Activated CD4-positive, alpha-beta memory T cell treated with anti-CD3 and anti-CD28 coated beads for 36 hours (primary cell): ENCODE measurements around the gene NOMO2. TPM values are rescaled to one million over a fixed set of nuclear protein-coding genes. Genes with fewer than 3 reads are reported as not detected.
"Not testable (repeated sequence)": the region's sequence is repeated elsewhere in the genome, so short reads cannot be mapped to it uniquely, and the experiment has no call there.

Experiments
- CTCF ChIA-PET: fragments of 350-600 bp; sonication (Branson Sonifier 250); formaldehyde crosslinking; loops from one replicate; lab custom pipeline; 2021; ENCODE audit warnings: antibody characterized with exemption, inconsistent platforms; lab: Charles Lee
- POLR2A ChIA-PET: fragments of 350-600 bp; sonication (Branson Sonifier 250); formaldehyde crosslinking; loops from one replicate; lab custom pipeline; 2021; ENCODE audit warnings: antibody characterized with exemption; lab: Charles Lee
- DNase-seq: peaks from one replicate; pipeline ENCODE4 v3.0.0-alpha.2; 2020
- H3K27ac Mint-ChIP-seq: one replicate; pipeline ENCODE4 v1.8.0; 2021; ENCODE audit warnings: mixed read lengths
- H3K27me3 Mint-ChIP-seq: one replicate; pipeline ENCODE4 v1.8.0; 2021; ENCODE audit warnings: mixed read lengths
- H3K36me3 Mint-ChIP-seq: one replicate; pipeline ENCODE4 v1.8.0; 2021; ENCODE audit warnings: mixed read lengths
- H3K4me1 Mint-ChIP-seq: one replicate; pipeline ENCODE4 v1.8.0; 2021; ENCODE audit warnings: low read depth, mixed read lengths
- H3K4me3 Mint-ChIP-seq: one replicate; pipeline ENCODE4 v1.8.0; 2021; ENCODE audit warnings: mild to moderate bottlenecking, mixed read lengths
- H3K9me3 Mint-ChIP-seq: one replicate; pipeline ENCODE4 v1.8.0; 2021; ENCODE audit warnings: mixed read lengths
- intact Hi-C: fragments of 100-400 bp; cut with micrococcal nuclease; formaldehyde crosslinking; loops from one replicate; pipeline ENCODE4 v1.15.1; 2023
- total RNA-seq, 2 experiments: library from RNA; stranded (reverse); gene quantifications; one replicate each; pipeline ENCODE4 v1.2.3, GENCODE V29; 2021

NOMO2 gene
- total RNA-seq, 2 experiments from 2014 or later: 84.8 to 95.5 TPM

GRCh38 chr16:18571307-18571850, 9.5 kb upstream of the NOMO2 start:
- POLR2A ChIA-PET, H3K4me1 Mint-ChIP-seq, H3K4me3 Mint-ChIP-seq, DNase-seq, H3K9me3 Mint-ChIP-seq, H3K36me3 Mint-ChIP-seq, H3K27me3 Mint-ChIP-seq, intact Hi-C loops, H3K27ac Mint-ChIP-seq, CTCF ChIA-PET: not testable (repeated sequence)

DNA sequence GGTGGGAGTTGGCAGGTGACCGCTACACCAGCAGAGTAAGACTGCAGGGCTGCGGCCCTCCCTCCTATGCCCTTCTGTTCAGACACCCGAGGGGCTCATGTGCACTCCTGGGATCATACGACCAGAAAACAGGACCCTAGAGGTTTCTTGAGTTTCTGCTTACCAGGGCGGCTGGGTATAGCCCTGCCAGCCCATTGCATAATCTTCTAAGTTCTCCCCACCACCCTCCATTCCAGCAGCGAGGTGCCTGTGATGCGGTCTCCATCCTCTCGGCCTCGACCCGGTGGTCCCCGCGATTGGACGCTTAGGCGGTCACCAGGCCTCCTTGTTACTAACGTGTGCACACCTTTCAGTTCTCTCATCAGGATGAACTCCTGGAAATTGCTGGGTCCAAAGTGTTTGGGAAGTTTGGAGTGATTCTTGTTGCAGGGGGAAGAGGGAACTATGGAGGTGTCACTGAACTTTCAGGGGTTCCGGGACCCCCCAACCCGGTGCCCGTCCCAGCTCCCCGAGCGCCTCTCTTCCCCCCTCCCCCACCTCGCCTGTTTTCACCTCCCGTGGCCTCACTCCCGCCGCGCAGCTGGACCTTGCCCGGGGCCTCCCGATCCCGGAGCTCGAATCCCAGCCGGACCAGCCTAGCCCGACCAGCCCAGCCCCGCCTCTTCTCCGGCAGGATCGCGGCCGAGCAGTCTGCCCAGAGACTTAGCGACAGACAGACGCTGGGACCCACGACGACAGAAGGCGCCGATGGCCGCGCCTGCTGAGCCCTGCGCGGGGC, 8.8 kb upstream of the NOMO2 start:
- DNase-seq, H3K27ac Mint-ChIP-seq, H3K27me3 Mint-ChIP-seq, H3K9me3 Mint-ChIP-seq, CTCF ChIA-PET, intact Hi-C loops, POLR2A ChIA-PET, H3K36me3 Mint-ChIP-seq, H3K4me3 Mint-ChIP-seq, H3K4me1 Mint-ChIP-seq: not testable (repeated sequence)

- POLR2A ChIA-PET, H3K27me3 Mint-ChIP-seq, H3K36me3 Mint-ChIP-seq, CTCF ChIA-PET, intact Hi-C loops, H3K9me3 Mint-ChIP-seq: not testable (repeated sequence)
- peak overlapping the region; percentile 73 for H3K4me3 Mint-ChIP-seq
- DNase-seq: peak; percentile 33
- peaks cover 16% of the 10 kb centered on the region for H3K4me1 Mint-ChIP-seq
- peak overlapping the region; percentile 62 for H3K27ac Mint-ChIP-seq
Observed at GRCh38 chr16:18560416-18561220, 1.3 kb downstream of the NOMO2 start.

DNA sequence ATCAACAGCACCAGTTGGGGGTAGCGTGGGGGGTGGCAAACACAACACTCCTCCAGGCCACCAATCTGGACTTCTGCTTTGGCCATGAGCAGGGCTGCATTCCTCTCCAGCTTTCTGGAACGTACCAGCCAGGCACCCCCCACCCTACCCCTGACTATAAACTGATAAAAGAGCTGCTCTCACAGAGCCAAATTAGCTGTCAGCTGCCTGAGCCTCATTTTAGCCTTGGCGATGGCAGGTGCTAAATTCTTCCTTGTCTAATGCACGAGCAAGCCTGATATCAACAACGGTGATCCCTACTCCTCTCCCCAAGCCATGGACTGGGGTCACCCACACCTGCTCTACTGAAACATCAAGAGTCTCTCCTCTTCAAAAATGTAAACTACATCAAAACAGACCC, 8.2 kb downstream of the NOMO2 start:
- CTCF ChIA-PET, H3K27ac Mint-ChIP-seq, intact Hi-C loops, H3K4me3 Mint-ChIP-seq, H3K9me3 Mint-ChIP-seq, DNase-seq, POLR2A ChIA-PET, H3K27me3 Mint-ChIP-seq, H3K4me1 Mint-ChIP-seq, H3K36me3 Mint-ChIP-seq: not testable (repeated sequence)

DNA sequence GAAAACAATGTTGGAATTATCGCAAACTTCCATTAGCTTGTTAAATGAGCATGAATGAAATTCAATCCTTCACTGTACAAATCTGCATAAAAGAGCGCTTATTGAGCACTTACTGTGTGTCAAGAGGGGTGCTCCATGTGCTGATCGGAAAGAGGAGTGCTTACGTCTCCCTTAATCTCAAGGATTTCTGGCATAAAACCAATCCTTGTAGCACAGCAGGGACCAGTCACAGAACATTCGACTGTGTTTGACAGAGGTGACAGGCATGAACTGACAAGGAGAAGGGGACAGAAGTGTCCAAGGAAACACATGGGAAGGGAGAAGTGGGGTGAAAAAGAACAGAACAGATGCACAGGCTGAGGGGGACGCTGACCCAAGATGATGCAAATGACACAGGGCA, 14.5 kb downstream of the NOMO2 start:
- H3K4me1 Mint-ChIP-seq, H3K36me3 Mint-ChIP-seq, H3K4me3 Mint-ChIP-seq, POLR2A ChIA-PET, H3K27ac Mint-ChIP-seq, H3K9me3 Mint-ChIP-seq, CTCF ChIA-PET, intact Hi-C loops, H3K27me3 Mint-ChIP-seq, DNase-seq: not testable (repeated sequence)

GRCh38 chr16:18546853-18547252, 15.0 kb downstream of the NOMO2 start:
- DNase-seq, H3K27ac Mint-ChIP-seq, H3K4me3 Mint-ChIP-seq, CTCF ChIA-PET, H3K4me1 Mint-ChIP-seq, POLR2A ChIA-PET, H3K36me3 Mint-ChIP-seq, H3K9me3 Mint-ChIP-seq, H3K27me3 Mint-ChIP-seq, intact Hi-C loops: not testable (repeated sequence)

- H3K4me3 Mint-ChIP-seq, intact Hi-C loops: not testable (repeated sequence)
Observed at GRCh38 chr16:18544232-18545081, 17.4 kb downstream of the NOMO2 start.

DNA sequence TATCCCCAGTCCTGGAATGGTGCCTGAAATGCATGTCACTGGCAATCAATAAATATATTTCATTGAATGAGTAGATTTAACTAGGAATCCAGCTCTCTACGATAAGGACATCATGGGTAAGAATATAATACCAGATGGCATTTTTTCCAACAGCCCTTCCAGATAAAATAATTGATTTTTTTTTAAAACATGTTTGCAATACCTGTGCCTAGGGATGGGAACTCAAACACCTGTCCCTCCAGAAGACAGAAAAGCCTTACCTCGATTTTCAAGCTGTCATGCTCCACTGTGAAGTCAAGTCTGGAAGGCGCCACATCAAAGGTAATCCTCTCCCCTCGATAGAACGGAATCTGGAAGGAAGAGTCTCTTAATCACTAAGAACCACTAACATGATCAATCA, 20.0 kb downstream of the NOMO2 start:
- intact Hi-C loops, H3K9me3 Mint-ChIP-seq, CTCF ChIA-PET, H3K27me3 Mint-ChIP-seq, H3K4me1 Mint-ChIP-seq, H3K4me3 Mint-ChIP-seq, H3K36me3 Mint-ChIP-seq, POLR2A ChIA-PET, DNase-seq, H3K27ac Mint-ChIP-seq: not testable (repeated sequence)

More at GRCh38 chr16:18544232-18545081, 17.4 kb downstream of the NOMO2 start:
- DNase-seq, H3K36me3 Mint-ChIP-seq, H3K4me1 Mint-ChIP-seq, H3K27ac Mint-ChIP-seq, H3K27me3 Mint-ChIP-seq, H3K9me3 Mint-ChIP-seq, POLR2A ChIA-PET, CTCF ChIA-PET: not testable (repeated sequence)

DNA sequence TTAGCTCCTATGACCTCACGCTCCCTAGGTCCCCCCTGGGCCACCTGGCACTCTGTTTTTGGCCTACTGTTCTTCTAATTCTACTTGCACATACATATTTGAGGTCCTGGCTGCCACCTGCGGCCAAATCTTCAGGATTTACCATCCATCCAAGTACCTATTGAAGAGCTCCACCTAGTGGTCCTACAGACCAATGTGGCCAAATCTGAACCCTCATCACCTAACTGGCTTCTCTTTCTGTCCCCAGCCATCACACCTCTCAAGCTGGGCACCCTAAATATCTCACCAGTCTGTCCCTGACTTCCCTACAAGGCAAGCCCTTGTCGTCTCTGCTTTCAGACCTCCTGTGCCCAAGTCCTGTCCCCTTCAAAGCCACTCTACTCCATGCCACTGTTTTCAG, 24.9 kb downstream of the NOMO2 start:
- H3K27ac Mint-ChIP-seq, POLR2A ChIA-PET, DNase-seq, H3K36me3 Mint-ChIP-seq, H3K9me3 Mint-ChIP-seq, H3K4me3 Mint-ChIP-seq, H3K4me1 Mint-ChIP-seq, intact Hi-C loops, CTCF ChIA-PET, H3K27me3 Mint-ChIP-seq: not testable (repeated sequence)

GRCh38 chr16:18535519-18536168, 26.3 kb downstream of the NOMO2 start:
- H3K27me3 Mint-ChIP-seq, H3K4me1 Mint-ChIP-seq, H3K4me3 Mint-ChIP-seq, H3K9me3 Mint-ChIP-seq, intact Hi-C loops, POLR2A ChIA-PET, DNase-seq, H3K36me3 Mint-ChIP-seq, H3K27ac Mint-ChIP-seq, CTCF ChIA-PET: not testable (repeated sequence)

- H3K27ac Mint-ChIP-seq, DNase-seq, H3K4me1 Mint-ChIP-seq, H3K36me3 Mint-ChIP-seq, CTCF ChIA-PET, H3K9me3 Mint-ChIP-seq, intact Hi-C loops, H3K4me3 Mint-ChIP-seq, H3K27me3 Mint-ChIP-seq, POLR2A ChIA-PET: not testable (repeated sequence)
Observed at GRCh38 chr16:18534308-18534707, 27.6 kb downstream of the NOMO2 start.
